Ovary (tissue), 9 donors: ENCODE results near the gene PDXK. TPM values are rescaled to one million over a fixed set of nuclear protein-coding genes. Genes with fewer than 3 reads are reported as not detected.

Experiments
- DNase-seq, 5 donors: peaks; one replicate each; pipeline ENCODE4 v3.0.0-alpha.2; 2019 to 2020
- H3K27ac ChIP-seq, 2 donors: fragments of 200-600 bp; one replicate each; pipeline versions ENCODE4 v1.5.1 to v1.8.0; 2019 to 2022
- H3K27me3 ChIP-seq: fragments of 200-600 bp; one replicate; pipeline ENCODE4 v1.8.0; 2022
- H3K36me3 ChIP-seq: fragments of 200-600 bp; sonication (generic); one replicate; pipeline ENCODE4 v1.5.1; 2019
- H3K4me1 ChIP-seq: one replicate; pipeline ENCODE4 v1.8.1; 2013; ENCODE audit warnings: mild to moderate bottlenecking, moderate library complexity; ENCODE audit not compliant: insufficient read depth
- H3K4me3 ChIP-seq: fragments of 200-600 bp; sonication (generic); one replicate; pipeline ENCODE4 v1.5.1; 2017
- H3K9me3 ChIP-seq, 2 donors: fragments of 200-600 bp in 1 of 2; sonication (generic) in 1 of 2; one replicate each; pipeline versions ENCODE4 v1.5.1 to v1.8.1; 2013 to 2019; ENCODE audit warnings: mild to moderate bottlenecking in 1 of 2, moderate library complexity in 1 of 2
- EP300 ChIP-seq: sonication (generic); formaldehyde crosslinking; IDR thresholded peaks from one replicate; pipeline ENCODE4 v1.6.1; 2017; ENCODE audit warnings: antibody characterized with exemption
- POLR2A ChIP-seq: fragments of 450-650 bp; IDR thresholded peaks from one replicate; pipeline ENCODE4 v1.6.1; 2017; ENCODE audit warnings: antibody characterized with exemption, mild to moderate bottlenecking, moderate library complexity
- WGBS, 3 donors: extraction: QIAGEN DNeasy Blood & Tissue Kit in 1 of 3; methylation state at CpG; one replicate each; pipeline versions ENCODE4 v1.1.5 to v1.1.7; 2013 to 2017; 5-methylcytosine and 5-hydroxymethylcytosine counted together
- intact Hi-C, 4 donors: fragments of 100-400 bp; cut with DNase I; formaldehyde crosslinking; loops; one replicate each; pipeline versions ENCODE4 v1.11.0 to v1.15.1; 2022 to 2023
- polyA plus RNA-seq, 2 donors: library from polyadenylated mRNA; stranded (reverse); fragments of 200-250 nt in 1 of 2; fragments of 350-450 nt in 1 of 2; fragmentation: Illumina TruSeq in 1 of 2; extraction: RNeasy Lipid Tissue Mini Kit (QIAGEN cat#74804) in 1 of 2; gene quantifications; one replicate each; pipeline ENCODE4 v1.2.3, GENCODE V29; 2013 to 2014
- small RNA-seq: library from RNA; depleted of rRNA; stranded (forward); fragments of <200 nt; gene quantifications from one replicate; pipeline ENCODE3, GENCODE V24; 2016
- total RNA-seq, 7 donors: library from RNA; depleted of rRNA in 2 of 7; stranded (reverse); fragments of >200 nt in 2 of 7; fragmentation: NEBNext Ultra II Directional in 3 of 7; extraction: Animal tissue kit (Norgen Biotek cat#: 25700) in 3 of 7; gene quantifications; one replicate each; pipeline versions ENCODE4 v1.1.0 to v1.2.4, GENCODE V29; 2016 to 2023
- TF ChIP-seq, protein P1 (sequence below), 3 donors: fragments of 450-650 bp in 2 of 3; fragments of 200-600 bp in 1 of 3; IDR thresholded peaks; one replicate each; pipeline versions ENCODE4 v1.5.1 to v1.8.0; 2016 to 2022; ENCODE audit warnings: antibody characterized with exemption in 3 of 3, mild to moderate bottlenecking in 1 of 3
- donor health status: DM: no; HTN: no; CAD: no; lungs with moderate emphysema.
- donor health status: DM: no; HTN: no; CAD: no.
- donor health status: Bipolar disorder and iron deficiency.
- donor health status: DM: yes; HTN: yes; CAD: no.
- donor health status: DM: no; HTN: no; CAD: no.
- donor health status: DM: yes; HTN: yes; CAD: no.

Gene PDXK
- total and polyA plus RNA-seq, 9 donors, result 19.9 to 125 (median 88.6) TPM

GRCh38 chr21:43810505-43811261 lies 91.8 kb downstream of the PDXK start:
- Histone ChIP-seq H3K4me3 (no peak overlapping the region), H3K4me1 (peaks cover 28% of the 10 kb centered on the region), H3K36me3 (no peaks in the 10 kb centered on the region), H3K27me3 (no peaks in the 10 kb centered on the region), H3K27ac (no peak overlapping the region), H3K9me3 (no peaks in the 10 kb centered on the region)
- intact Hi-C loops, result loop anchor here in 3 of 4 donors (5.0 to 10.0 kb wide), 4 partner anchors 167 to 494 kb away; partner anchors contain the start of gene PFKL (in 1 of the 3)
- TF ChIP-seq, protein P1, sequence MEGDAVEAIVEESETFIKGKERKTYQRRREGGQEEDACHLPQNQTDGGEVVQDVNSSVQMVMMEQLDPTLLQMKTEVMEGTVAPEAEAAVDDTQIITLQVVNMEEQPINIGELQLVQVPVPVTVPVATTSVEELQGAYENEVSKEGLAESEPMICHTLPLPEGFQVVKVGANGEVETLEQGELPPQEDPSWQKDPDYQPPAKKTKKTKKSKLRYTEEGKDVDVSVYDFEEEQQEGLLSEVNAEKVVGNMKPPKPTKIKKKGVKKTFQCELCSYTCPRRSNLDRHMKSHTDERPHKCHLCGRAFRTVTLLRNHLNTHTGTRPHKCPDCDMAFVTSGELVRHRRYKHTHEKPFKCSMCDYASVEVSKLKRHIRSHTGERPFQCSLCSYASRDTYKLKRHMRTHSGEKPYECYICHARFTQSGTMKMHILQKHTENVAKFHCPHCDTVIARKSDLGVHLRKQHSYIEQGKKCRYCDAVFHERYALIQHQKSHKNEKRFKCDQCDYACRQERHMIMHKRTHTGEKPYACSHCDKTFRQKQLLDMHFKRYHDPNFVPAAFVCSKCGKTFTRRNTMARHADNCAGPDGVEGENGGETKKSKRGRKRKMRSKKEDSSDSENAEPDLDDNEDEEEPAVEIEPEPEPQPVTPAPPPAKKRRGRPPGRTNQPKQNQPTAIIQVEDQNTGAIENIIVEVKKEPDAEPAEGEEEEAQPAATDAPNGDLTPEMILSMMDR (IDR thresholded peaks at IDR 0.05), result peak; percentile 83 to 90 (median 89)
- TF ChIP-seq EP300 (no peak), POLR2A (no peak)
- DNase-seq, result peak; percentile 71 to 90 (median 84)
- WGBS, 3 donors, result 8 to 10% (median 10%) methylated on average over 21 to 23 of the region's 23 CpGs

GRCh38 chr21:43811262-43812105 lies 92.6 kb downstream of the PDXK start:
- 64 to 68% (median 64%) methylated on average over 24 of the region's 24 CpGs for WGBS, 3 donors
- Histone ChIP-seq H3K27ac (peak overlapping the region in 1 of 2 donors; percentile 27), H3K36me3 (no peaks in the 10 kb centered on the region), H3K9me3 (no peaks in the 10 kb centered on the region), H3K4me3 (no peak overlapping the region), H3K4me1 (peaks cover 28% of the 10 kb centered on the region), H3K27me3 (no peaks in the 10 kb centered on the region)
- intact Hi-C loops, result loop anchor here in 3 of 4 donors (5.0 to 10.0 kb wide), 4 partner anchors 166 to 493 kb away; partner anchors contain the start of gene PFKL (in 1 of the 3)
- no peak for TF ChIP-seq POLR2A
- TF ChIP-seq EP300, result no peak
- TF ChIP-seq, protein P1 (IDR thresholded peaks at IDR 0.05), result no peak
- no peak for DNase-seq

Small RNAs within 50 kb of the gene (small RNA-seq; reads per million reads assigned to genes)
- not detected for gene AP001052.1

Other genes with a start within 250 kb of the PDXK start
- gene HSF2BP, start 59.6 kb upstream of the PDXK start, total RNA-seq, result 1 to 10 TPM in 5 of 7 donors, under 1 TPM in 2; 0.69 to 2.9 (median 1.5) TPM
- gene HSF2BP, start 59.6 kb upstream of the PDXK start, polyA plus RNA-seq, result under 1 TPM; 0.58 to 0.68 TPM
- gene RRP1B, start 59.6 kb upstream of the PDXK start, total RNA-seq, result 10 to 100 TPM; 17.3 to 31.8 (median 29.0) TPM
- 10 to 100 TPM; 11.3 to 19.8 TPM for gene RRP1B, start 59.6 kb upstream of the PDXK start, polyA plus RNA-seq
- 10 to 100 TPM in 6 of 7 donors, 1 to 10 TPM in 1; 7.2 to 58.2 (median 37.4) TPM for gene CSTB, start 57.2 kb downstream of the PDXK start, total RNA-seq
- 10 to 100 TPM; 36.5 to 81.8 TPM for gene CSTB, start 57.2 kb downstream of the PDXK start, polyA plus RNA-seq
- gene RRP1, start 70.4 kb downstream of the PDXK start, total RNA-seq, result 10 to 100 TPM in 6 of 7 donors, 1 to 10 TPM in 1; 8.5 to 29.3 (median 25.2) TPM
- gene RRP1, start 70.4 kb downstream of the PDXK start, polyA plus RNA-seq, result 10 to 100 TPM; 11.9 to 12.2 TPM
- 10 to 100 TPM; 14.2 to 42.1 (median 34.5) TPM for gene AGPAT3, start 146.1 kb downstream of the PDXK start, total RNA-seq
- 10 to 100 TPM; 11.6 to 21.8 TPM for gene AGPAT3, start 146.1 kb downstream of the PDXK start, polyA plus RNA-seq